Measurements from ENCODE around the gene ASPSCR1.

The ASPSCR1 gene

GRCh38 chr17:82006468-82007227 is 29.2 kb downstream of the ASPSCR1 start:
- no peak for TF ChIP-seq JUND (IDR thresholded peaks at IDR 0.05; ENCODE audit: low read depth)
- no peak for DNase-seq (ENCODE audit: low read depth in 1 of 2, low spot score in 1 of 2)
- in situ Hi-C loops (cut with HindIII; ENCODE audit: low pct_unique_long_range_greater_than_20kb, low sequenced_read_pairs), result no loop called here

- DNase-seq (ENCODE audit: low read depth in 1 of 2, low spot score in 1 of 2), result no peak
- in situ Hi-C loops (cut with HindIII; ENCODE audit: low pct_unique_long_range_greater_than_20kb, low sequenced_read_pairs), result no loop called here
- no peak for TF ChIP-seq JUND (IDR thresholded peaks at IDR 0.05; ENCODE audit: low read depth)
Observed at GRCh38 chr17:82007228-82007494, 29.7 kb downstream of the ASPSCR1 start.

GRCh38 chr17:82007495-82008257 is 30.2 kb downstream of the ASPSCR1 start:
- TF ChIP-seq JUND (IDR thresholded peaks at IDR 0.05; ENCODE audit: low read depth), result no peak
- in situ Hi-C loops (cut with HindIII; ENCODE audit: low pct_unique_long_range_greater_than_20kb, low sequenced_read_pairs), result no loop called here
- DNase-seq (ENCODE audit: low read depth in 1 of 2, low spot score in 1 of 2), result no peak

- in situ Hi-C loops (cut with HindIII; ENCODE audit: low pct_unique_long_range_greater_than_20kb, low sequenced_read_pairs), result no loop called here
- TF ChIP-seq JUND (IDR thresholded peaks at IDR 0.05; ENCODE audit: low read depth), result no peak
- DNase-seq (ENCODE audit: low read depth in 1 of 2, low spot score in 1 of 2), result no peak
Observed at GRCh38 chr17:82008258-82008940, 31.0 kb downstream of the ASPSCR1 start.

- in situ Hi-C loops (cut with HindIII; ENCODE audit: low pct_unique_long_range_greater_than_20kb, low sequenced_read_pairs), result no loop called here
- TF ChIP-seq JUND (IDR thresholded peaks at IDR 0.05; ENCODE audit: low read depth), result no peak
- DNase-seq (ENCODE audit: low read depth in 1 of 2, low spot score in 1 of 2), result no peak
Observed at GRCh38 chr17:82008941-82009405, 31.5 kb downstream of the ASPSCR1 start.

- in situ Hi-C loops (cut with HindIII; ENCODE audit: low pct_unique_long_range_greater_than_20kb, low sequenced_read_pairs), result no loop called here
- no peak for DNase-seq (ENCODE audit: low read depth in 1 of 2, low spot score in 1 of 2)
- no peak for TF ChIP-seq JUND (IDR thresholded peaks at IDR 0.05; ENCODE audit: low read depth)
Observed at GRCh38 chr17:82009413-82009812, 32.0 kb downstream of the ASPSCR1 start.

GRCh38 chr17:82010575-82011525 is 33.4 kb downstream of the ASPSCR1 start:
- no peak for DNase-seq (ENCODE audit: low read depth in 1 of 2, low spot score in 1 of 2)
- TF ChIP-seq JUND (IDR thresholded peaks at IDR 0.05; ENCODE audit: low read depth), result no peak
- in situ Hi-C loops (cut with HindIII; ENCODE audit: low pct_unique_long_range_greater_than_20kb, low sequenced_read_pairs), result no loop called here

- in situ Hi-C loops (cut with HindIII; ENCODE audit: low pct_unique_long_range_greater_than_20kb, low sequenced_read_pairs), result no loop called here
- TF ChIP-seq JUND (IDR thresholded peaks at IDR 0.05; ENCODE audit: low read depth), result no peak
- no peak for DNase-seq (ENCODE audit: low read depth in 1 of 2, low spot score in 1 of 2)
Observed at GRCh38 chr17:82011617-82012187, 34.3 kb downstream of the ASPSCR1 start.

- DNase-seq (ENCODE audit: low read depth in 1 of 2, low spot score in 1 of 2), result no peak
- in situ Hi-C loops (cut with HindIII; ENCODE audit: low pct_unique_long_range_greater_than_20kb, low sequenced_read_pairs), result no loop called here
- no peak for TF ChIP-seq JUND (IDR thresholded peaks at IDR 0.05; ENCODE audit: low read depth)
Observed at GRCh38 chr17:82012261-82012639, 34.8 kb downstream of the ASPSCR1 start.

GRCh38 chr17:82012640-82013295 is 35.3 kb downstream of the ASPSCR1 start:
- in situ Hi-C loops (cut with HindIII; ENCODE audit: low pct_unique_long_range_greater_than_20kb, low sequenced_read_pairs), result no loop called here
- no peak for DNase-seq (ENCODE audit: low read depth in 1 of 2, low spot score in 1 of 2)
- TF ChIP-seq JUND (IDR thresholded peaks at IDR 0.05; ENCODE audit: low read depth), result no peak

GRCh38 chr17:82013341-82013740 is 35.9 kb downstream of the ASPSCR1 start:
- no peak for TF ChIP-seq JUND (IDR thresholded peaks at IDR 0.05; ENCODE audit: low read depth)
- in situ Hi-C loops (cut with HindIII; ENCODE audit: low pct_unique_long_range_greater_than_20kb, low sequenced_read_pairs), result no loop called here
- no peak for DNase-seq (ENCODE audit: low read depth in 1 of 2, low spot score in 1 of 2)
